Activated naive CD4-positive, alpha-beta T cell treated with Interleukin-2 at 50 U/mL for 16 hours (primary cell): Measurements from ENCODE around the gene PROCR.
"Not testable (repeated sequence)": the region's sequence is repeated elsewhere in the genome, so short reads cannot be mapped to it uniquely, and the experiment has no call there.

Experiments
- DNase-seq: peaks from one replicate; pipeline ENCODE4 v3.0.0-alpha.2; 2020

PROCR gene

DNA sequence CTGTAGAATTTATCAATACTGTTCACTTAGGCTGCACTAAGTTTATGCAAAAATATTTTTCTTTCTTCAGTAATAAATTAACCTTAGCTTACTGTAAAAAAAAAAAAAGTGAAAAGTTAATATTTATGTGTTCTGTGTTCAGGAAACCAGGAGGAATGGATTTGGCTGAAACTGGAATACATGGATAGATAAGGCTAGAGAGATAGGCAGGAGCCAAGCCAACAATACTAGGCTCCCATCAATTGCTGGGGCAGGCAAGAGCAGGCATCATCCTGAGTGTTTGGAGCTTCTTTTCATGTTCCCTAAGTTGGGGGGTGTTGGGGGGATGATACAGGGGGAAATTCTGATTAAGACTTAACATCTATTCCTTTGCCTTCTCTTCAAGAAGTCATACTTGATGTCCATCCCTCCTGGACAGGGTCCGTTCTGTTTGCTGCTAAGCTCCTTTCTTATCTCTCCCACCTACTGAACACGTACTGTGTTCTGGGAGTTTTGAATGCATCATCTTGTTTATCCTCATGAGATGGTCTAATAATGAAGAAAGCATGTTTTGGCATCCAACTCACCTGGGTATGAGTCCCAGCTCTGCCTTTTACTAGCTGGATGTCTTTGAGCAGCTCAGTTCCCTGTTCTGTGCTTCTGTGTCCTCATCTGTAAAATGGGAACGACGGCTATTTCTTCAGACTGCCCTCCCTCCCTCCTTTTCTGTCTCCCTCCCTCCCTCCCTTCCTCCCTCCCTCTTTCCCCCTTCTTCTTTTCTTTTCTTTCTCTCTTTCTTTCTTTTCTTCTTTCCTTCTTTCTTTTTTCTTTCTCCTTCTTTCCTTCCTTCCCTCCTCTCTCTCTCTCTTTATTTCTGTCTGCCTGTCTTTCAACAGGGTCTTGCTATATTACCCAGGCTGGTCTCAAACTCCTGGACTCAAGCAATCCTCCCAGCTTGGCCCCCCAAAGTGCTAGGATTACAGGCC is 6.4 kb upstream of the PROCR start:
- no peak for DNase-seq

DNA sequence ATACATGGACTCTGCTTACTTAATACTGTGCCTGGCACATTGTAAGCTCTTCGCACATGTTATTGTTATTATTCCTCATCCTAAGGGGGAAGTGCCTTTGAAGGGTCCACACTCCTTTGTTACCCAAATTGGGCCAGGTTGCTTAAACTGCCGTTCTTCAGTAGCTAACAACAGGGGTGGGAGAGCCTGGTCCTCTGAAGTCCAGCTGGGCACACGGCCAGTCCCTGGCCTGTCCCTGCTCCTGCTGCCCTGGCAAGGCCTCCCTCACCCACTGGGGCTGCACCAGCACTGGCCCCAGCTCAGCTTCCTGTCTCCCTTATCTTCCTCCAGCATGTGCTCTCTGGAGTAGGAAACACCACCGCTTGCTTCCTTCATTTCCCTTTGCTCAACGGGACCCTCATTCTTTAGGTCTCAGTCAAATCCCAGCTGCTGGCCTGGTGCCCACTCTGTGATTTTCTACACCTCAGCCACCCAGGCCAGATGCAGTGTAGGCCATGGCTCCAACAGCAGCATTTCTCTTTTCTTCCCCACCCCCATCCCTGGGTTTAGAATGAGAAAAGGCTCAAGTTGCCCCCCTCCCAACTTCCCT is 5.5 kb upstream of the PROCR start:
- no peak for DNase-seq

- DNase-seq, result no peak
Measured at GRCh38 chr20:35167787-35168186, 4.1 kb upstream of the PROCR start.

DNA sequence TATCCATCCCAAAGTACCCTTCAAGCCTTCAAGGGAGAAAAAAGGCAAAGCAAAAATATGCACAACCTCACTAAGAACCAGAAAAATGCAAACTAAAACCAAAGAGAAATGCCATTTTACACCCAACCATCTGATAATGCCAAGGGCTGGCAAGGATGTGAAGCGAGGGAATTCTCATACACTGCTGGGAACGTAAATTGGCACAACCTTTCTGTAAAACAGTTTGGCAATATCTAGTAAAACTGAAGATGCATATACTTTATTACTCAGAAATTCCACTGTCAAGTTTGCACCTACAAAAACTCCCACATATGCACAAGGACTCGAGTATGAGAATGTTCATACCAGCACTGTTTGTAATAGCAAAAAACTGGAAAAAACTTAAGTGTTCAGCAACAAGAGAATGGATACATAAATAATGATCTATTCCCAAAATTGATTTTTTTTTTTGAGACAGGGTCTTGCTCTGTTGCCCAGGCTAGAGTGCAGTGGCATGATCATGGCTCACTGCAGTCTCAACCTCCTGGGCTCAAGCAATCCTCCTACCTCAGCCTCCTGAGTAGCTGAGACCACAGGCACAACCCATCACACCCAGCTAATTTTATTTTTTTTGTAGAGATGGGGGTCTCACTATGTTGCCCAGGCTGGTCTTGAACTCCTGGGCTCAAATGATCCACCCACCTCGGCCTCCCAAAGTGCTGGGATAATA is 3.0 kb upstream of the PROCR start:
- not testable (repeated sequence) for DNase-seq

- no peak for DNase-seq
Measured at GRCh38 chr20:35171438-35171752, 477 bp upstream of the PROCR start.

DNA sequence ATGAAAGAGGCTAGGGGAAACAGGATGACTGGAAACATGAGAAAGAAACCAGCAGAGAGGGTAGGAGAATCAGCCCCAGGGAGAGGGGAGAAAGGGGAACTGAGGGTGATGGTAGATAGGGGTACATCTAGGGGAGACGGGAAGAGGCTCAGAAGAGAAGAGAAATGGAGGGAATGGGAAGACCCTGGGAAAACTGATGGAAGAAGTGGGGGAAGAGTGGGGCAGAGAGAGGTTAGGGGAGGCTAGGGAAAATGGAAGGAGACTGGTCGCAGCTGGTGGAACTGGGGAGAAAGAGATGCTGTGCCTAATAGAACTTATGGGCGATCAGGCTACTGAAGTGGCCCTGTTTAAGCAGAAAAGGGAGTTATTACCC is 548 bp downstream of the PROCR start:
- no peak for DNase-seq

DNA sequence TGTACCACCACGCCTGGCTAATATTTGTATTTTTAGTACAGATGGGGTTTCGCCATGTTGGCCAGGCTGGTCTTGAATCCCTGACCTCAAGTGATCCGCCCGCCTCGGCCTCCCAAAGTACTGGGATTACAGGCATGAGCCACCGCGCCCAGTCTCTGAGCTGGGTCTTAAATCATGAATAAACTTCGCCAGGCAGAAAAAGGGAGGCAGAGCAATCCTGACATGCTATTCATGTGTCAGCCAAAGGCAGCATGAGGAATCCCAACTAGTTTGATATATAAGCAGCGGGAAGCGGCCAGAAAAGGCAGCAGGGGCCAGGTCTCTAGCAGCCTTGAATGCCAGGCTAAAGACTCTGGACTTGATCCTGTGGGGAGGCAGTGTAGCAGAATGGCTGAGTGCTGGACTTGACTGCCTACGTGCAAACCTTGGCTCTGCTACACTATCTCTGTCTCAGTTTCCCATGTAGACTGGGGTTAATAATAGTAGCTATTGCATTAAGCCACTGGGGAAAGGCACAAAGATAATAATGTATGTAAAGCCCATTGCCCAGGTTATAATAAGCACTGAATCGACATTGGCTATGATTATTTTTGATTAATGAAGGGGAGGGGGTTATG is 1.8 kb downstream of the PROCR start:
- DNase-seq, result no peak

GRCh38 chr20:35174458-35175216 is 2.8 kb downstream of the PROCR start:
- DNase-seq, result no peak

DNA sequence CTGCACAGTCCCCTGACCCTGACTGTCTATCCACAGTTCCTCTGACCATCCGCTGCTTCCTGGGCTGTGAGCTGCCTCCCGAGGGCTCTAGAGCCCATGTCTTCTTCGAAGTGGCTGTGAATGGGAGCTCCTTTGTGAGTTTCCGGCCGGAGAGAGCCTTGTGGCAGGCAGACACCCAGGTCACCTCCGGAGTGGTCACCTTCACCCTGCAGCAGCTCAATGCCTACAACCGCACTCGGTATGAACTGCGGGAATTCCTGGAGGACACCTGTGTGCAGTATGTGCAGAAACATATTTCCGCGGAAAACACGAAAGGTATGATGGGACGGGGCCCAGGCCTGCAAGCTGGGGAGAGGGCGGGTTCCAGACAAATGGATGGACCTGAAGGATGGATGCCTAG is 4.3 kb downstream of the PROCR start:
- DNase-seq, result no peak

- DNase-seq, result no peak
Measured at GRCh38 chr20:35179292-35180212, 7.7 kb downstream of the PROCR start.

DNA sequence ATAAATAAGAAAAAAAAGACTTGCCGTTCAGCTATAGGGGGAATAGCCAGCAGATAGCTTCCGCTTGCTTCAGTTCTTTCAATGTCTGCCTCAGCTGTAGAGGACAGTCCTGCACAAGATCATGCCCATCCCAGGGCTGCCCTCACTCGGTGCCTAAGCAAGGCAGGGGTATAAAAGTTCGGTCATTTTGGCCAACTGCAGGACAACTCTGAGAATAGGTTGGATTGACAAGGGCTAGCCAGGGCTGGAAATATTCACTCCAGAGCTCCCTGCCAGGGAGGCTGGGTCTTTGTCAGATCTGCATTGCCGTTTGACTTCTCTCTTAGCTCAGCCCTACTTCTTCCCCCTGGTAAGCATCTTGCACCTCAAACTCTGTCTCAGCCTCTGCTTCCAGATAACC is 8.4 kb downstream of the PROCR start:
- DNase-seq, result no peak

- DNase-seq, result no peak
Measured at GRCh38 chr20:35181731-35182130, 9.9 kb downstream of the PROCR start.

GRCh38 chr20:35186691-35187289 is 14.9 kb downstream of the PROCR start:
- DNase-seq, result not testable (repeated sequence)

GRCh38 chr20:35187584-35188190 is 15.8 kb downstream of the PROCR start:
- no peak for DNase-seq

DNA sequence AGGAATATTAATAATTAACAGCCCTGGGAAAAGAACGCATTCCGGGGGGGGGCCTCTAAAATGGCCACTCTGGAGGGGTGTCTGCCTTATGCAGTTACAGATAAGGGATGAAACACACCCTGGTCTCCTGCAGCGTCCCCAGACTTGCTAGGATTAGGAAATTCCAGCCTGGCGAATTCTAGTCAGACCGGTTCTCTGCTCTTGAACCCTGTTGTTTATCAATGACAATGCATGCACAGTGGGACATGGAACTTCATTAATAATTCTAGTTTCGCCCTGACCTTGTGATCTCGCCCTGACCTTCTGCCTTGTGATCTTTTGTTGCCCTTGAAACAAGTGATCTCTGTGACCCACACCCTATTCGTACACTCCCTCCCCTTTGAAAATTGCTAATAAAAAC is 17.4 kb downstream of the PROCR start:
- not testable (repeated sequence) for DNase-seq

GRCh38 chr20:35190556-35190955 is 18.7 kb downstream of the PROCR start:
- no peak for DNase-seq

DNA sequence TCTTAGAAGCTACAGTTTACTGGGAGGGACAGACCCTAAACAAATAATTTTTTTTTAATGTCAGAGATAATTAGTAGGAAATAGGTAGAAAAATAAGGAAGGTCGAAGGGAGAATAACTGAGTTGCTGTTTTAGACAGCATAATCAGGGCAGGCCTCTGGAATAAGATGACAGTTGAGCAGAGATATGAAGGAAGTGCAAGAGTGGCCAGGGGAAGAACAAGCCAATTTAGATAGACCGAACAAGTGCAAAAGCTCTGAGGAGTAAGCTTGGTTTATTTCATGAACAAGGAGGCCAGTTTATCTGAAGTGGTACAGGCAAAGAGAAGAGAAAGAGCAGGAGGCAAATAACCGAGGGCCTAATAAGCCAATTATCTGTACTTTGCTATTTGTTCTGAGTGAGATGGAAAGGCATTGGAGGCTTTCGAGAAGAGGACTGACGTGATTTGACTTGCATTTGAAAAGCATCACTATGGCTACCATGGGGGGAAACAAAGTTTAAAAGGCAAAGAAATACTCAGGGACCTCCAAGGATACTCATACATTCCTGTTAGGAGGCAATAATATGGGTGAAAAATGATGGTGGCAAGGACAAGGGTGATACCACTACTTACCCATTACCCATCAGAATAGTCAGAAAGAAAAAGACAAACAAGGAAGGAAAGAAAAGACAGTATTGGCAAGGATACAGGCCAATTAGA is 19.7 kb downstream of the PROCR start:
- no peak for DNase-seq

- DNase-seq, result no peak
Measured at GRCh38 chr20:35192118-35192872, 20.4 kb downstream of the PROCR start.
